ENCODE results near the gene TXNRD1.
"Not testable (repeated sequence)": the region's sequence is repeated elsewhere in the genome, so short reads cannot be mapped to it uniquely, and the experiment has no call there.

TXNRD1 gene

GRCh38 chr12:104215638-104216297, at the start of gene TXNRD1:
TXNRD1 (plus strand) TSS chr12:104215779; CDS start chr12:104215803, 24 bp downstream.
- DNase-seq: peak; percentile 46

GRCh38 chr12:104165801-104166200, 49.8 kb upstream of the TXNRD1 start:
- no peak for DNase-seq

GRCh38 chr12:104166465-104166864, 49.1 kb upstream of the TXNRD1 start:
- DNase-seq: no peak

- DNase-seq: no peak
Observed at GRCh38 chr12:104167519-104168458, 47.8 kb upstream of the TXNRD1 start.

- no peak for DNase-seq
Observed at GRCh38 chr12:104168596-104168995, 47.0 kb upstream of the TXNRD1 start.

GRCh38 chr12:104171785-104172569, 43.6 kb upstream of the TXNRD1 start:
- no peak for DNase-seq

- no peak for DNase-seq
Observed at GRCh38 chr12:104172570-104172947, 43.0 kb upstream of the TXNRD1 start.

- DNase-seq: not testable (repeated sequence)
Observed at GRCh38 chr12:104173804-104174203, 41.8 kb upstream of the TXNRD1 start.

GRCh38 chr12:104175726-104176247, 39.8 kb upstream of the TXNRD1 start:
- no peak for DNase-seq

GRCh38 chr12:104177336-104177662, 38.3 kb upstream of the TXNRD1 start:
- DNase-seq: no peak

- DNase-seq: peak; percentile 59
Observed at GRCh38 chr12:104177663-104178501, 37.7 kb upstream of the TXNRD1 start.

- no peak for DNase-seq
Observed at GRCh38 chr12:104180374-104180773, 35.2 kb upstream of the TXNRD1 start.

- DNase-seq: no peak
Observed at GRCh38 chr12:104181313-104181712, 34.3 kb upstream of the TXNRD1 start.

- no peak for DNase-seq
Observed at GRCh38 chr12:104182144-104182543, 33.4 kb upstream of the TXNRD1 start.

- no peak for DNase-seq
Observed at GRCh38 chr12:104182621-104183378, 32.8 kb upstream of the TXNRD1 start.

GRCh38 chr12:104183443-104183842, 32.1 kb upstream of the TXNRD1 start:
- no peak for DNase-seq

- DNase-seq: no peak
Observed at GRCh38 chr12:104187446-104188155, 28.0 kb upstream of the TXNRD1 start.

- no peak for DNase-seq
Observed at GRCh38 chr12:104188534-104188933, 27.0 kb upstream of the TXNRD1 start.

- DNase-seq: no peak
Observed at GRCh38 chr12:104189915-104190555, 25.5 kb upstream of the TXNRD1 start.

- DNase-seq: no peak
Observed at GRCh38 chr12:104190641-104191176, 24.9 kb upstream of the TXNRD1 start.
